GM18909 (cell line): Measurements from ENCODE around the gene TEX101.

Source experiments
- ATAC-seq: cut with Tn5 transposase; IDR thresholded peaks from one replicate; pipeline ENCODE4 v1.9.1; 2021; ENCODE audit warnings: mild to moderate bottlenecking; ENCODE audit not compliant: unreplicated experiment, poor library complexity

The TEX101 gene

GRCh38 chr19:43444531-43445287 lies 30.0 kb downstream of the TEX101 start:
- ATAC-seq: no peak

DNA sequence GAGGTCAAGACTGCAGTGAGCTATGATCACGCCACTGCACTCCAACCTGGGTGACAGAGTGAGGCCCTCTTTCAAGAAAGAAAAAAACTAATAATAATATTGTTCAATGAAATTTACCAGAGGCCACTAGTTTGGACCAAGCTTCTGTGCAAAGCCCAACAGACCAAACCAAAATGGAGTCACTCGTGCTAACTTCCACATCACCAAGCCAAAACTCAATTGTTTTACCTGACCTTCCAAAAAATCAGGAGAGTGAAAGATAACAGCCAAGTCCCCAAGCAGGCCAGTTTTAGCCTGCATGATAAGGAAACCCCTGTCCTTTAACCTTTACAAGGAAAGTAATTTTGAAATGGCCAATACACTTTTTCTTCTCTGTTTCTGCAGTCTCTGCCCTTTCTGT lies 30.7 kb downstream of the TEX101 start:
- no peak for ATAC-seq

DNA sequence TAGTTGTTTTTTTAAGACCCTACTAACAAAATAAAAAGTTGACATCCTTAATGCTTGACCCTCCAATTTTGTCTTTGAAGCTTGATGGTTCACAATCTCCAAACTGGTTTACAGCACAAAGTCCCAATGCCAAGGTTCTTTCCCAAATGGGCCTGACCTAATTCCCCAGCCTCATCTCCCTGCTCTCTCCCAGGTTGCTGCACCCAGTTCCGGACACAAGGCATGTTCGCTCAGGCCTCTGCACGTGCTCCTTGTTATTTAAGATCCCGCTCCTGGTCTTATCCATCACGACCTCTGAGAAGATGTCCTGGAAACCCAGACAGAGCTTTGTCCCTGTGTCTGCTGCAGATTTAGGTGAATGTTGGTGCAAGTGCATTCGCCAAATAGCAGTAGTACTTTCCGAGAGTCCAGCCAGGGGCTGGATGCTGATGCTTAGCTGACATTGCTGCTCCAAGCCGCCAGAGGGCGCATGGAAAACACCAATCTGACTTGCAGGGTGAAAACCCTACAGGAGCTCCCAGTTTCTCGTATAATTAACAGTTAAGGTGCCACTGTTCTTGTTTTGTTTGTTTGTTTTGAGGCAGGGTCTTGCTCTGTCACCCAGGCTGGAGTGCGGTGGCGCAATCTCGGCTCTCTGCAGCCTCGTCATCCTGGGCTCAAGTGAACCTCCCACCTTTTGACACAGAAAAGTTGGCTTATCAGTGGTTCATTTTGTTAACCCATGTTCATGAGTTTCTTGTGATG lies 32.2 kb downstream of the TEX101 start:
- no peak for ATAC-seq

DNA sequence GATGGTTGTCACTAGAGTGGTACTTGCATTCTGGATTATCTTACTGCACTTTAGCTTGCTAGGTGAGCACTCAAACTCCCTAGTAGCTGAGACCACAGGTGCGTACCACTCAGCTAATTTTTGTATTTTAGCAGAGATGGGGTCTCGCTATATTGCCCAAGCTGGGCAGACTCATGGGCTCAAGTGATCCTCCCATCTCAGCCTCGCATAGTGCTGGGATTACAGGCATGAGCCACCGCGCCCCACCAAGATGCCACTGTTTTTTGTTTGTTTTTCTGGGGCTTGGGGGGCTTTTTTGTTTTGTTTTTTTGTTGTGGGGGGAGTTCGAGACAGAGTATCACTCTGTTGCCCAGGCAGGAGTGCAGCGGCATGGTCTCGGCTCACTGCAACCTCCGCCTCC lies 33.0 kb downstream of the TEX101 start:
- no peak for ATAC-seq

- ATAC-seq: no peak
Measured at GRCh38 chr19:43450545-43450997, 35.9 kb downstream of the TEX101 start.

DNA sequence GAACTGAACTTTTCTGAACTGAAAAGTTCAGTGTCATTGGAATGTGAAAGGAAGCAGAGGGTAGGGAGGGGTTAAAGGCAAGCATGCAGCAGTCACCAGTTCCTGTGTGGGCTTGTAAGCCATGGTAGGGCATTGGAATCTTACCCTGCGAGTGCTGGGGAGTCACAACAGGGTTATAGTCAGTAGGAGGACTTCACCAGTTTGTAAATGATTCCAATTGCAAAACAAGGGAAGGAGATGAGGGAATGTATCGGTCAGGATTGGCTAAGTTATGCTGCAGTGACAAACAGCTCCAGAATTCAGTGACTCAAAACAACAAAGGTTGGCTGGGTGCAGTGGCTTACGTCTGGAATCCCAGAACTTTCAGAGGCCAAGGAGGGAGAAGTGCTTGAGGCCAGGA lies 37.9 kb downstream of the TEX101 start:
- no peak for ATAC-seq

GRCh38 chr19:43454031-43454430 lies 39.3 kb downstream of the TEX101 start:
- no peak for ATAC-seq

GRCh38 chr19:43455321-43456113 lies 40.8 kb downstream of the TEX101 start:
- ATAC-seq: no peak

- ATAC-seq: no peak
Measured at GRCh38 chr19:43457809-43458208, 43.1 kb downstream of the TEX101 start.

GRCh38 chr19:43460362-43461016 lies 45.8 kb downstream of the TEX101 start:
- ATAC-seq: no peak

DNA sequence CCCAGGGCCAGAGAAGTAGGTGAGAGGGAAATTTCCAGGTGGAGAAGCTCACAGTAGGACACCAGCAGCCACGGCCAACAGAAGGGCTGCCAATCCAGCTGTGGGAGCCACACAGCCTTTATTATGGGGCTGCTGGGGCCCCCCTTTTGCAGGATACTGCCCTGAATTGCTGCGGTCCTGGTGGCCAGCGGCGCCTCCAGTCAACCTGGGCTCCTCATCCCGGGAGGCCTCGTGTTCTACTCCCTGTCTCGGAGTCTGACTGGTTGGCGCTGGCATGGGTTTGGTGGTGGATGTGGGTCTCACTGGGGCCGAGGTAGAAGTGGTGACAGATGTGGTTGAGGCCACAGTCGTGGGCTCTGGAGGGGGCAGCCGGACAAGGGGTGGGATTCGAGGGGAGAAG lies 46.6 kb downstream of the TEX101 start:
- no peak for ATAC-seq

- no peak for ATAC-seq
Measured at GRCh38 chr19:43462383-43462782, 47.7 kb downstream of the TEX101 start.

GRCh38 chr19:43462785-43463380 lies 48.2 kb downstream of the TEX101 start:
- ATAC-seq: no peak

DNA sequence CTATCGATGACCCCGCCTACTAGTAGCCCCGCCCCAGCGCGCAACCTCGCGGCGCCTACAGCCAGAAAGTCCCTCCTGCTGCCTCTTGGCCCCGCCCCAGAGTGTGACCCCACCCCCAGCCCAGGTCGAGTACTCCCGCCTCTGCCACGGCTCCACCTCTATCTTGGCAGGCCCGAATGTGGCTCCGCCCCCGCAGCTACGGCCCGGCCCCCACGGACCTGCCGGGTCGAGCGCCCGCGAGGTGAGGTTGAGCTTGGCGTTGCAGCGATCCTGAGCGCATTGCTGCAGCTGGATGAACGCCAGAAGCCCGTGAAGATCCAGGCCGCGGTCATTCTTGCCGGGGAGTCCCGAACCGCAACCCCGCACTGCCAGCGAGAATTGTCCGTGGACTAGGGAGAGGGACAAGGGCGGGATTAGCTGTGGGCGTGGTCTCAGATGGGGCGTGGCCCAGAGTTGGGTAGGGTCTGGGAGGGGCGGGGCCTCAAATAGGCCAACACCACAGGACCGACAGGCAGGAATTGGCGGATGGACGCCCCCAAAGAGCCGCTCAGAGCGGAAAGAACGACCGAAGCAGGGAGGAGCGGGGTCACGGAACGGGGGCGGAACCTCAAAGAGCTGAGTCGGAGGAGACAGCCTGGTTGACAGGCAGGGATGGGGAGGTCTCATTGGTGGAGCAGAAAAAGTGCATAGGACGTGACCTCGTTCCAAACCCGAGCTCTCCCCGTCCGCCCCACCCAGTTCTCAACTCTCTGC lies 48.9 kb downstream of the TEX101 start:
- peak; percentile 89 for ATAC-seq

DNA sequence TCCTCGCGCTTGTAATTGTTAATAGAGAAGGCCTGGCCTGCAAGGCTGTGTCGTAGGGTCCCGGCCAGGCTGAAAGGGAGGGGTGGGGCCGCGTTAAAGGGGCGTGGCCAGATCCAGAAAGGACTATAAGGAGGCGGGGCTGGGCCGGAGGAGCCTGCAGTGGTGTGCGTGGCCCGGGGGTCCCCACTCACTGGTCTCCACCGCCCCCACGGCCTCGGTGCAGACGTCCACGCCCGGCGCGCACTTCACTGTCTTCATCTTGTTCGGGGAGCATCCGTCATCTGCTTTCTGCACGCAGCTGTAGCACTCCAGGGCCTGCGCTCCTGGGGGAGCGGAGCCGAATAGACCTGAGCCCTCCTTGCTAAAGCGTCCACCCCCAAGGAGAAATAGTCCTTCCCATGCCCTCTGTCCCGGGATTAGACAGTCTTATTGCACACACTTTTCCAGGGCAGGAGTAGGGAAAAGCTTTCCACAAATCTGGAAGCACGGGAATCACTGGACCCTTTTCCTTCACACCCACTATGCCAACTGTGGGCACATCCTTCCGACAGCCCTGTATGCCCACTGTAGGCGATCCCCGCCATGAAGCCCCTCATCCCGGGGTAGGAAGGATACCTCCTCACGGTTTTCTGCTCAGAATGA lies 49.6 kb downstream of the TEX101 start:
- ATAC-seq: peak; percentile 31

- ATAC-seq: no peak
Measured at GRCh38 chr19:43465468-43466120, 50.9 kb downstream of the TEX101 start, which contains the start of gene LYPD3. Gene LYPD3, minus strand, starts transcription at chr19:43465608. Its CDS starts 37 bp downstream, at chr19:43465571.

DNA sequence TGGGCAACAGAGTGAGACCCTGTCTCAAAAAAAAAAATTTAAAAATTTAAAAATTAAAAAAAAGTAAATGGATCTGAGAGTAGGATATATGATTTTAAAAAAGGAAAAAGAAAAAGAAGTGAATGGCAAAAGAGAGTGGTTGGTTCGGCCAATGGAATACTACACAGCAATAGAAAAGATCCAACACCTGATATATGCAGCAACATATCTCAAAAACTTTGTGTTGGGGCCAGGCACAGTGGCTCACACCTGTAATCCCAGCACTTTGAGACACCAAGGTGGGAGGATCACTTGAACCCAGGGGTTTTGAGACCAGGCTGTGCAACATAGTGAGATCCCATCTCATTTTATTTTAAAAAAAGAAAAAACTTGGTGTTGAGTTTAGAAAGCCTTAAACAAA lies 52.1 kb downstream of the TEX101 start:
- no peak for ATAC-seq

GRCh38 chr19:43467276-43467675 lies 52.6 kb downstream of the TEX101 start:
- no peak for ATAC-seq
